Kidney epithelial cell (primary cell): ENCODE measurements around the gene KIF22. TPM values are rescaled to one million over a fixed set of nuclear protein-coding genes. Genes with fewer than 3 reads are reported as not detected.
"Not testable (repeated sequence)": the region's sequence is repeated elsewhere in the genome, so short reads cannot be mapped to it uniquely, and the experiment has no call there.

ENCODE experiments used
- DNase-seq: peaks from one replicate; pipeline ENCODE4 v3.0.0-alpha.2; 2010; ENCODE audit warnings: low read depth
- H3K27me3 ChIP-seq: 2 replicates; pipeline ENCODE4 v1.6.0; 2011; ENCODE audit warnings: low read length; ENCODE audit not compliant: control insufficient read depth, insufficient read depth
- H3K36me3 ChIP-seq: 2 replicates; pipeline ENCODE4 v1.5.1; 2011; ENCODE audit warnings: low read length; ENCODE audit not compliant: control insufficient read depth, insufficient read depth
- H3K4me3 ChIP-seq: 2 replicates; pipeline ENCODE4 v1.5.1; 2011; ENCODE audit warnings: low read depth, mild to moderate bottlenecking, control low read depth, low read length
- total RNA-seq: library from RNA; depleted of rRNA; stranded (reverse); fragments of >200 nt; gene quantifications from 2 replicates; pipeline ENCODE4 v1.2.3, GENCODE V29; 2015
- TF ChIP-seq, protein P1 (sequence below): IDR thresholded peaks from 2 replicates; pipeline ENCODE4 v1.5.1; 2011; ENCODE audit warnings: mild to moderate bottlenecking, moderate library complexity, low read length, control low read depth, inconsistent platforms; ENCODE audit not compliant: insufficient read depth, poor library complexity, severe bottlenecking

KIF22 gene
- total RNA-seq, 1 donor from 2014 or later = 24.2 TPM

DNA sequence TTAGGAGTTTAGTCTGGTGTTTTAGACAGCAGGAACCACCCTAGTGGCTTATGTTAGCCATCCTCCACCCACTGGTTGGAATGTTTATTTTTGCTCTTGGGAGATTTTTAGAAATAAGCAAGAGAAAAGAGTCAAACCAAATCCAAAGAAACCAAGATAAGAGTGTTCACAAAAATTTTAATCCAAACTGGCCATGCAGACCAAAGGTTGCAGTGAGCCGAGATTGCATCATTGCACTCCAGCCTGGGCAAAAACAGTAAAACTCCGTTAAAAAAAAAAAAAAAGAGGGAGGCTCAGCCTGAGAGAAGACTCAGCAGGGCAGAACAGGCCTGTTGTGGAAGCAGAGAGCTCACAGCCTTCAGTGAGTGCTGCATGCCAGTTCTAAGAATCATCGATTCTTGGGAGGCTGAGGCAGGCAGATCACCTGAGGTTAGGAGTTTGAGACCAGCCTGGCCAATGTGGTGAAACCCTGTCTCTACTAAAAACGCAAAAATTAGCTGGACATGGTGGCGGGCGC lies 32.5 kb upstream of the KIF22 start:
- DNase-seq = peak; percentile 37
- Histone ChIP-seq H3K27me3 (no peaks in the 10 kb centered on the region), H3K4me3 (no peak overlapping the region), H3K36me3 (no peaks in the 10 kb centered on the region)
- TF ChIP-seq, protein P1, sequence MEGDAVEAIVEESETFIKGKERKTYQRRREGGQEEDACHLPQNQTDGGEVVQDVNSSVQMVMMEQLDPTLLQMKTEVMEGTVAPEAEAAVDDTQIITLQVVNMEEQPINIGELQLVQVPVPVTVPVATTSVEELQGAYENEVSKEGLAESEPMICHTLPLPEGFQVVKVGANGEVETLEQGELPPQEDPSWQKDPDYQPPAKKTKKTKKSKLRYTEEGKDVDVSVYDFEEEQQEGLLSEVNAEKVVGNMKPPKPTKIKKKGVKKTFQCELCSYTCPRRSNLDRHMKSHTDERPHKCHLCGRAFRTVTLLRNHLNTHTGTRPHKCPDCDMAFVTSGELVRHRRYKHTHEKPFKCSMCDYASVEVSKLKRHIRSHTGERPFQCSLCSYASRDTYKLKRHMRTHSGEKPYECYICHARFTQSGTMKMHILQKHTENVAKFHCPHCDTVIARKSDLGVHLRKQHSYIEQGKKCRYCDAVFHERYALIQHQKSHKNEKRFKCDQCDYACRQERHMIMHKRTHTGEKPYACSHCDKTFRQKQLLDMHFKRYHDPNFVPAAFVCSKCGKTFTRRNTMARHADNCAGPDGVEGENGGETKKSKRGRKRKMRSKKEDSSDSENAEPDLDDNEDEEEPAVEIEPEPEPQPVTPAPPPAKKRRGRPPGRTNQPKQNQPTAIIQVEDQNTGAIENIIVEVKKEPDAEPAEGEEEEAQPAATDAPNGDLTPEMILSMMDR = peak; percentile 5

DNA sequence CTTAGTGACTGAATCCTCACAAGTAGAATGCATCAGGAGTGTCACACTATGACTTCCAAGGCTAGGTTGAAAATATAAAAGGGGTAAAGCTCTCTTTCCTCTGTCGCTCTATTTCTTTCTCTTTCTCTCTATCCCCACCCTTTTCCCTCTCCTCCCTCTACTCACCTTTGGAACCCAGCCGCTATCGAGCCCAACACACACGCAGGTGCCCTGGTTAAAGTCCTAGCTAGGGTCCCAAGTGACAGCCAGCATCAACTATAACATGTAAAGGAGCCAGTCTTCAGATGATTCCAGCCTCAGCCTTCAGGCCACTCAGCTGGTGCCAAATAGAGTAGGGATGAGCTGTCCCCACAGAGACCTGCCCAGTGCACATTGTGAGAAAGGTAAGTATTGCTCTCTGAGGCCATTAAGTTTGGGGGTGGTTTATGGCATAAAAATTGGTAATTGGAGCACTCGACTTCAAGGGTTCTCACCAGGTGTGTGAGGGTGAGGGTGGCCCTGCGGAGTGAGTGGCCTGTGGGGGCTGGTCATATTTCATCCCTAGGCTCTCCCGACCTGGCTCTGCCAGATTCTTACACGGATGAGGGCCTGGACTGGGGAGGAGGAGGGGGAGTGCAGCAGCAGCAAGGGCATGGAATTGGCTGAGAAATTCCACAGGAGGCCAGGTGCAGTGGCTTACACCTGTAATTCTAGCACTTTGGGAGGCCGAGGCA lies 29.8 kb upstream of the KIF22 start:
- Histone ChIP-seq H3K36me3 (no peaks in the 10 kb centered on the region), H3K4me3 (no peak overlapping the region), H3K27me3 (peaks cover 2% of the 10 kb centered on the region)
- TF ChIP-seq, protein P1 = no peak
- DNase-seq = no peak

DNA sequence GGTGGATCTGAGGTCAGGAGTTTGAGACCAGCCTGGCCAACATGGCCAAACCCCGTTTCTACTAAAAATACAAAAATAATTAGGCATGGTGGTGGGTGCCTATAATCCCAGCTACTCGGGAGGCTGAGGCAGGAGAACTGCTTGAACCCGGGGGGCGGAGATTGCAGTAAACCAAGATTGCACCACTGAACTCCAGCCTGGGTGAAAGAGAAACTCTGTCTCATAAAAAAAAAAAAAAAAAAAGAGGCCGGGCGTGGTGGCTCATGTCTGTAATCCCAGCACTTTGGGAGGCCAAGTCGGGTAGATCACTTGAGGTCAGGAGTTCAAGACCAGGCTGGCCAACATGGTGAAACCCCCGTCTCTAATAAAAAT lies 29.3 kb upstream of the KIF22 start:
- DNase-seq, H3K36me3 ChIP-seq, H3K27me3 ChIP-seq, H3K4me3 ChIP-seq: not testable (repeated sequence)

DNA sequence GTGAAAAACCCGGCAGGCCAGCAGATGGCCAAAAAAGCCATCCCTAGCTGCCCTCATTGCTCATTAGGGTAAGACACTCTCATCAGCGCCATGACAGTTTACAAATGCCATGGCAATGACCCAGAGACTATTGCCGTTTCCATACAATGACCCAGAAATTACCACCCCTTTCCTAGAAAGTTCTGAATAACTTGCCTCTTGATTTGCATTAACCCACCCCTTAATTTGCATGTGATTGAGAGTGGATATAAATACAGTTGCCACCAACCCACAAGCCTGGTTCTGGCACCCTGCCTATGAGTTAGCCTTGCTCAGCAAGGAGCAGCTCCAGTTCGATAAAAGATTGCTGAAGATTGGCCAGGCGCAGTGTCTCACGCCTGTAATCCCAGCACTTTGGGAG lies 28.7 kb upstream of the KIF22 start:
- H3K4me3 ChIP-seq = no peak overlapping the region
- no peak for DNase-seq
- TF ChIP-seq, protein P1 = no peak
- peaks cover 2% of the 10 kb centered on the region for H3K27me3 ChIP-seq
- no peaks in the 10 kb centered on the region for H3K36me3 ChIP-seq

DNA sequence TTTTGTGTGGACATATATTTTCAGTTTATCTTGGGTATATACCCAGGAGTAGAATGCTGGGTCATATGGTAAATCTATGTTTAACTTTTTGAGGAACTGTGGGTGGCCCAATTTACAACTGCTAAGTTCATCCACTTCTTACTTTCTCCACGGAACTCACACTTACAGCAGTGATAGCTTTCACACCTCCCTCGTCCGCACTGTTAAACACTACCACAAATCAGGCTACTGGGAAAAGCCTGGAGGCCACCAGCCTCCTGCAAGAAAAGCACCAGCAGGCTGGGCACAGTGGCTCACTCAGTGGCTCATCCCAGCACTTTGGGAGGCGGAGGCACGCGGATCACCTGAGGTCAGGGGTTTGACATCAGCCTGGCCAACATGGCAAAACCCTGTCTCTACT lies 27.2 kb upstream of the KIF22 start:
- TF ChIP-seq, protein P1 = no peak
- H3K36me3 ChIP-seq = no peaks in the 10 kb centered on the region

DNA sequence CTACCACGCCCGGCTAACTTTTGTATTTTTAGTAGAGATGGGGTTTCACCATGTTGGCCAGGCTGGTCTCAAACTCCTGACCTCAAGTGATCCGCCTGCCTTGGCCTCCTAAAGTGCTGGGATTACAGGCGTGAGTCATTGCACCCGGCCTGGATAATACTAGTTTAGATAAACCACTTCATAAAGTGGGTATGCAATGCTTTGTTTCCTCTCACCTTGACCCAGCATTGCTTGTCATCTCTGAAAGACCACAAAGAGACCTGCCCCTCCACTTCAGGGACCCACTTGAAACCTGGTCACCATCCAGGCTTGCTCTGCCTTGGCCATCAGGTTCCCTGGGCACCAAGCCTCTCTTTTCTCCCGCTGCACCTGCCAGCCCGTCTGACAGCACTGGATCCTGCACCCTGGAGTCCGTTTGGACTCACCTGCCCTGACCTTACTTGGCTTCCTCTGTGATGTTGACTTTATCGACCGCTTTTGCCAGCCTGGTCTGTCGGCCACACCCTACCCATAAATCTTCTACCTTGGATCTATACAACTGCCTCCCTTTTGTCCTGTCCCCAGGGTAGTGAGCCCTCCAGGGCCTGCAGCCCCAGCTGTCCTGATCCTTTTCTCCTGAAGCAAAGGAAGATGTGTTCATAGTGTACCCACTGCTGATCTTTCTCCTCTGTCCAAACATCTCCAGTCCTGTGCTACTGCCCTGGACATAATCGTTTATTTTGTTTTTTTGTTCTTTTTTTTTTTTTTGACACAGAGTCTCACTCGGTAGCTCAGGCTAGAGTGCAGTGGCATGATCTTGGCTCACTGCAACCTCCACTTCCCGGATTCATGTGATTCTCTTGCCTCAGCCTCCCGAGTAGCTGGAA lies 25.2 kb upstream of the KIF22 start:
- DNase-seq = no peak
- H3K4me3 ChIP-seq = no peak overlapping the region
- H3K36me3 ChIP-seq = no peaks in the 10 kb centered on the region
- peaks cover 2% of the 10 kb centered on the region for H3K27me3 ChIP-seq
- TF ChIP-seq, protein P1 = no peak

More for the DNA sequence above, 27.2 kb upstream of the KIF22 start:
- no peak overlapping the region for H3K4me3 ChIP-seq
- DNase-seq = no peak
- H3K27me3 ChIP-seq = peaks cover 2% of the 10 kb centered on the region
